IMR-90 (cell line): Measurements from ENCODE around the gene NOX1. TPM values are rescaled to one million over a fixed set of nuclear protein-coding genes. Genes with fewer than 3 reads are reported as not detected.

ENCODE experiments used
- ATAC-seq: fragments of 200-7000 bp; cut with Tn5 transposase; 2 replicates; pipeline ENCODE4 v1.9.1; 2020; ENCODE audit warnings: low read depth, mild to moderate bottlenecking, moderate library complexity
- BruUV-seq: library from RNA; stranded (reverse); fragments of 400-500 nt; replicated peaks from 2 replicates; lab custom pipeline; 2021; lab: Mats Ljungman, UMichigan
- CTCF ChIA-PET: fragments of 300-600 bp; formaldehyde crosslinking; extraction: SDS; loops from one replicate; lab custom pipeline; 2021; ENCODE audit warnings: antibody characterized with exemption; lab: Yijun Ruan, JAX
- POLR2A ChIA-PET: fragments of 300-600 bp; sonication (Branson Sonifier 250); formaldehyde crosslinking; loops from one replicate; lab custom pipeline; 2022; ENCODE audit warnings: antibody characterized with exemption; ENCODE audit not compliant: unreplicated experiment; lab: Charles Lee
- DNase-seq: peaks from one replicate; pipeline ENCODE4 v3.0.0; 2013
- H2AFZ ChIP-seq: replicated peaks from 2 replicates; pipeline ENCODE3; 2013; ENCODE audit warnings: low read length, mild to moderate bottlenecking; ENCODE audit not compliant: poor library complexity
- H2AK5ac ChIP-seq: 2 replicates; pipeline ENCODE4 v1.6.1; 2013; ENCODE audit warnings: low read depth, low read length, inconsistent platforms
- H2AK9ac ChIP-seq: replicated peaks from 2 replicates; pipeline ENCODE3; 2013; ENCODE audit warnings: mild to moderate bottlenecking, low read depth, low read length, moderate library complexity; ENCODE audit not compliant: poor library complexity
- H2BK120ac ChIP-seq: 2 replicates; pipeline ENCODE4 v1.6.1; 2013; ENCODE audit warnings: low read depth, low read length, inconsistent platforms
- H2BK15ac ChIP-seq: 3 replicates; pipeline ENCODE4 v1.6.1; 2013; ENCODE audit warnings: low read depth, low read length, inconsistent platforms
- H2BK20ac ChIP-seq: 2 replicates; pipeline ENCODE4 v1.6.1; 2013; ENCODE audit warnings: low read depth, mild to moderate bottlenecking, inconsistent platforms, low read length, moderate library complexity
- H2BK5ac ChIP-seq: 2 replicates; pipeline ENCODE4 v1.6.1; 2013; ENCODE audit warnings: mild to moderate bottlenecking, low read depth, low read length, inconsistent platforms; ENCODE audit not compliant: poor library complexity, severe bottlenecking
- H3K14ac ChIP-seq: replicated peaks from 2 replicates; pipeline ENCODE4 v1.6.1; 2013; ENCODE audit warnings: low read depth, low read length, inconsistent platforms
- H3K18ac ChIP-seq: 2 replicates; pipeline ENCODE4 v1.6.1; 2013; ENCODE audit warnings: low read depth, low read length, control low read depth
- H3K23ac ChIP-seq: 2 replicates; pipeline ENCODE4 v1.6.1; 2013; ENCODE audit warnings: low read depth, low read length, inconsistent platforms
- H3K27ac ChIP-seq: 2 replicates; pipeline ENCODE4 v1.5.1; 2013; ENCODE audit warnings: mild to moderate bottlenecking, control low read depth, low read length; ENCODE audit not compliant: insufficient read depth
- H3K27me3 ChIP-seq: 2 replicates; pipeline ENCODE4 v1.6.1; 2013; ENCODE audit warnings: low read length; ENCODE audit not compliant: control insufficient read depth, insufficient read depth
- H3K36me3 ChIP-seq: 2 replicates; pipeline ENCODE4 v1.6.1; 2013; ENCODE audit warnings: low read length, mixed read lengths; ENCODE audit not compliant: control insufficient read depth, insufficient read depth
- H3K4ac ChIP-seq: 2 replicates; pipeline ENCODE4 v1.6.1; 2013; ENCODE audit warnings: low read depth, low read length, inconsistent platforms
- H3K4me1 ChIP-seq: 2 replicates; pipeline ENCODE4 v1.6.1; 2013; ENCODE audit warnings: low read length, mixed read lengths; ENCODE audit not compliant: control insufficient read depth, insufficient read depth
- H3K4me2 ChIP-seq: 2 replicates; pipeline ENCODE4 v1.6.1; 2013; ENCODE audit warnings: low read depth, mild to moderate bottlenecking, control low read depth, low read length, moderate library complexity
- H3K4me3 ChIP-seq: 2 replicates; pipeline ENCODE4 v1.5.1; 2013; ENCODE audit warnings: low read depth, mild to moderate bottlenecking, control low read depth, low read length, moderate library complexity; ENCODE audit not compliant: insufficient read depth
- H3K56ac ChIP-seq: 2 replicates; pipeline ENCODE4 v1.6.1; 2013; ENCODE audit warnings: low read length, inconsistent platforms; ENCODE audit not compliant: insufficient read depth; ENCODE audit errors: extremely low read depth
- H3K79me1 ChIP-seq, 2 experiments: 2 replicates each; pipeline ENCODE4 v1.6.1; 2013; ENCODE audit warnings: low read length in 2 of 2, inconsistent platforms in 1 of 2, low read depth in 1 of 2
- H3K9ac ChIP-seq: 2 replicates; pipeline ENCODE4 v1.6.1; 2013; ENCODE audit warnings: low read depth, low read length, control low read depth
- H3K9me1 ChIP-seq: 2 replicates; pipeline ENCODE4 v1.6.1; 2013; ENCODE audit warnings: low read length, inconsistent platforms; ENCODE audit not compliant: insufficient read depth
- H3K9me3 ChIP-seq: 2 replicates; pipeline ENCODE4 v1.6.1; 2013; ENCODE audit warnings: low read length; ENCODE audit not compliant: control insufficient read depth, insufficient read depth
- H4K20me1 ChIP-seq: 2 replicates; pipeline ENCODE4 v1.6.1; 2013; ENCODE audit warnings: low read length, inconsistent platforms; ENCODE audit not compliant: insufficient read depth
- H4K5ac ChIP-seq: 2 replicates; pipeline ENCODE4 v1.6.1; 2013; ENCODE audit warnings: mild to moderate bottlenecking, low read depth, low read length, control low read depth
- H4K8ac ChIP-seq, 2 experiments: 2 replicates each; pipeline ENCODE4 v1.6.1; 2013; ENCODE audit warnings: low read depth in 2 of 2, low read length in 2 of 2, control low read depth in 1 of 2, inconsistent platforms in 1 of 2
- H4K91ac ChIP-seq: 2 replicates; pipeline ENCODE4 v1.6.1; 2013; ENCODE audit warnings: low read depth, low read length, inconsistent platforms; ENCODE audit not compliant: insufficient read depth
- BHLHE40 ChIP-seq: fragments of 150-350 bp; IDR thresholded peaks from 2 replicates; pipeline ENCODE4 v1.6.1; 2016; ENCODE audit warnings: mild to moderate bottlenecking, low read depth, low read length
- CEBPB ChIP-seq: IDR thresholded peaks from 2 replicates; pipeline ENCODE4 v1.6.1; 2012; ENCODE audit warnings: low read depth, low read length, improper control_type of control experiment
- CHD1 ChIP-seq: IDR thresholded peaks from 2 replicates; pipeline ENCODE4 v1.6.1; 2012; ENCODE audit warnings: low read depth, low read length, improper control_type of control experiment
- ELK1 ChIP-seq: fragments of 150-350 bp; IDR thresholded peaks from 2 replicates; pipeline ENCODE4 v1.6.1; 2016; ENCODE audit warnings: low read depth, mild to moderate bottlenecking, low read length, moderate library complexity, borderline replicate concordance
- FOS ChIP-seq: fragments of 150-350 bp; IDR thresholded peaks from 2 replicates; pipeline ENCODE4 v1.6.1; 2016; ENCODE audit warnings: low read depth, low read length
- MAFK ChIP-seq: IDR thresholded peaks from 2 replicates; pipeline ENCODE4 v1.6.1; 2012; ENCODE audit warnings: low read depth, low read length, improper control_type of control experiment
- MAZ ChIP-seq: IDR thresholded peaks from 2 replicates; pipeline ENCODE4 v1.6.1; 2012; ENCODE audit warnings: low read depth, mild to moderate bottlenecking, low read length, improper control_type of control experiment, moderate library complexity, borderline replicate concordance
- MXI1 ChIP-seq: IDR thresholded peaks from 2 replicates; pipeline ENCODE4 v1.6.1; 2012; ENCODE audit warnings: low read depth, mild to moderate bottlenecking, low read length, moderate library complexity, borderline replicate concordance
- NFE2L2 ChIP-seq: fragments of 150-350 bp; IDR thresholded peaks from 2 replicates; pipeline ENCODE4 v1.6.1; 2016; ENCODE audit warnings: low read depth, mild to moderate bottlenecking, low read length
- POLR2A ChIP-seq: IDR thresholded peaks from 2 replicates; pipeline ENCODE4 v1.6.1; 2012; ENCODE audit warnings: mild to moderate bottlenecking, low read depth, low read length
- RAD21 ChIP-seq: IDR thresholded peaks from 2 replicates; pipeline ENCODE4 v1.6.1; 2012; ENCODE audit warnings: low read length, improper control_type of control experiment
- RCOR1 ChIP-seq: IDR thresholded peaks from 2 replicates; pipeline ENCODE4 v1.6.1; 2012; ENCODE audit warnings: mild to moderate bottlenecking, low read length, improper control_type of control experiment; ENCODE audit not compliant: insufficient replicate concordance
- RFX5 ChIP-seq: IDR thresholded peaks from 2 replicates; pipeline ENCODE4 v1.8.0; 2012; ENCODE audit warnings: low read depth, mild to moderate bottlenecking, low read length, moderate library complexity
- USF2 ChIP-seq: fragments of 150-350 bp; IDR thresholded peaks from 2 replicates; pipeline ENCODE4 v1.6.1; 2017; ENCODE audit warnings: mild to moderate bottlenecking, antibody characterized with exemption, low read length, low read depth
- WGBS, 2 experiments: methylation state at CpG; one replicate each; pipeline versions ENCODE4 v1.1.5 to v1.1.7; 2013; ENCODE audit warnings: missing lambda C conversion rate in 2 of 2; ENCODE audit not compliant: insufficient read length in 1 of 2; ENCODE audit errors: extremely low coverage in 2 of 2; 5-methylcytosine and 5-hydroxymethylcytosine counted together
- dilution Hi-C: fragments of 300-500 bp; cut with HindIII; formaldehyde crosslinking; loops from one replicate; pipeline ENCODE4 v1.14.3; 2018; ENCODE audit warnings: low sequenced_read_pairs; ENCODE audit not compliant: unreplicated experiment
- in situ Hi-C: fragments of 300-500 bp; cut with MboI; formaldehyde crosslinking; loops from 3 replicates; pipeline ENCODE4 v1.14.3; 2019; ENCODE audit warnings: low sequenced_read_pairs, inconsistent platforms, mixed read lengths
- intact Hi-C: fragments of 100-400 bp; cut with micrococcal nuclease; formaldehyde crosslinking; loops from 2 replicates; pipeline ENCODE4 v1.10.0; 2022
- polyA plus RNA-seq, 3 experiments: library from polyadenylated mRNA; depleted of rRNA; stranded (reverse); fragments of >200 nt; gene quantifications; 2 replicates each; pipeline ENCODE4 v1.2.3, GENCODE V29; 2012; ENCODE audit warnings: low replicate concordance in 1 of 3
- total RNA-seq: library from RNA; depleted of rRNA; stranded (reverse); fragments of >200 nt; gene quantifications from 2 replicates; pipeline ENCODE4 v1.2.3, GENCODE V29; 2012

NOX1 gene
- total and polyA plus RNA-seq, 2 of the 4 experiments (the other 2 are of a cell fraction), result not detected

DNA sequence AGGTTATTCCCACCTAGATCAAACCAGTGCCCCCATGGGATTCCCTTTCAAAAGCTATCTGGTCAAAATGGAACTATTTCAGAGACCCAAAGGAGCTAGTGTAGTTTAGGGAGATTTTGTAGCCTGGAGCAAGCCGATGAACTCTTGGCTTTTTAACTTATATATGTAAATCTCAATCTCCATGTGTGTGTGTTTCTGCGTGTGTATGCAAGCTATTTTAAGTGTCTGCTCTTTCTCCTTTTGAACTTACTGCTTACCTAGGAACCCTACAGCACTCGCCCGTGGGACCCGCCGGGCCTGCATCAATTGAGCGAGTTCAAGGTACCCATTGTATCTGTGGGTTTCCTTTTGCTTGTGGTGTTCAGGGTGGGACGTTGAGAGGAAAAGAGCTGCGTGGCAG lies 43.6 kb downstream of the NOX1 start:
- no peaks in the 10 kb centered on the region for H4K20me1 ChIP-seq
- WGBS, 2 experiments, result no CpG with 5 or more reads among the region's 9 CpGs
- BruUV-seq, result no TSS peak
- no peak for ATAC-seq
- H3K4ac ChIP-seq, result no peak overlapping the region
- H2AK5ac ChIP-seq, result no peak overlapping the region
- H2BK120ac ChIP-seq, result no peak overlapping the region
- no peak overlapping the region for H3K56ac ChIP-seq
- no peak overlapping the region for H3K14ac ChIP-seq
- no peaks in the 10 kb centered on the region for H3K4me1 ChIP-seq
- H3K27me3 ChIP-seq, result no peaks in the 10 kb centered on the region; the same call in none of the 2 replicates
- ChIA-PET POLR2A (no interaction called here), CTCF (interaction anchor here (0.6 to 1.0 kb wide), 2 partner anchors 447 to 457 kb away, joined by 3 read pairs; no protein-coding TSS in a partner anchor)
- H3K23ac ChIP-seq, result no peak overlapping the region
- no peaks in the 10 kb centered on the region for H3K79me1 ChIP-seq
- H3K36me3 ChIP-seq, result peaks cover 7% of the 10 kb centered on the region
- no peak overlapping the region for H3K27ac ChIP-seq
- in situ Hi-C loops, result no loop called here
- H4K8ac ChIP-seq, result no peak overlapping the region
- no peaks in the 10 kb centered on the region for H3K9me1 ChIP-seq
- H3K9ac ChIP-seq, result no peak overlapping the region
- H2BK20ac ChIP-seq, result no peak overlapping the region
- dilution Hi-C loops, result no loop called here
- no peak overlapping the region for H2AFZ ChIP-seq
- H2BK15ac ChIP-seq, result no peak overlapping the region
- intact Hi-C loops, result no loop called here
- H3K9me3 ChIP-seq, result no peaks in the 10 kb centered on the region
- H2AK9ac ChIP-seq, result no peak overlapping the region
- H3K4me2 ChIP-seq, result no peak overlapping the region
- H4K5ac ChIP-seq, result no peak overlapping the region
- no peak for TF ChIP-seq MXI1
- no peak for TF ChIP-seq RFX5
- TF ChIP-seq RAD21, result no peak
- TF ChIP-seq FOS, result no peak
- no peak for TF ChIP-seq MAZ
- TF ChIP-seq CEBPB, result no peak
- TF ChIP-seq USF2, result no peak
- no peak for TF ChIP-seq ELK1
- TF ChIP-seq BHLHE40, result no peak
- TF ChIP-seq CHD1, result no peak
- TF ChIP-seq POLR2A, result no peak
- TF ChIP-seq NFE2L2, result no peak
- no peak for TF ChIP-seq MAFK
- TF ChIP-seq RCOR1, result no peak
- H2BK5ac ChIP-seq, result no peak overlapping the region
- no peak for DNase-seq
- no peak overlapping the region for H3K4me3 ChIP-seq
- H4K91ac ChIP-seq, result no peak overlapping the region
- no peak overlapping the region for H3K18ac ChIP-seq
